GM12878 (cell line): ENCODE measurements around the gene GRAMD2B. TPM values are rescaled to one million over a fixed set of nuclear protein-coding genes. Genes with fewer than 3 reads are reported as not detected.

Experiments
- BCL3 ChIP-seq: IDR thresholded peaks from 2 replicates; pipeline ENCODE4 v1.6.1; 2011; ENCODE audit warnings: borderline replicate concordance, low read depth, mild to moderate bottlenecking, moderate library complexity, low read length; ENCODE audit not compliant: insufficient read depth, poor library complexity, severe bottlenecking
- BRCA1 ChIP-seq: IDR thresholded peaks from 2 replicates; pipeline ENCODE4 v1.6.1; 2011; ENCODE audit warnings: low read depth, low read length, improper control_type of control experiment
- CEBPZ ChIP-seq: fragments of 150-350 bp; IDR thresholded peaks from 2 replicates; pipeline ENCODE4 v1.6.1; 2016; ENCODE audit warnings: low read depth, low read length
- CHD1 ChIP-seq: IDR thresholded peaks from 2 replicates; pipeline ENCODE4 v1.6.1; 2012; ENCODE audit warnings: low read depth, low read length, improper control_type of control experiment
- EZH2 ChIP-seq: IDR thresholded peaks from 2 replicates; pipeline ENCODE4 v1.6.1; 2012; ENCODE audit warnings: low read depth, mild to moderate bottlenecking, control low read depth, inconsistent platforms, low read length, borderline replicate concordance; ENCODE audit not compliant: control insufficient read depth
- FOXK2 ChIP-seq: fragments of 450-650 bp; IDR thresholded peaks from 2 replicates; pipeline ENCODE4 v1.6.1; 2017; ENCODE audit warnings: mild to moderate bottlenecking, moderate library complexity
- HDGF ChIP-seq: fragments of 450-650 bp; IDR thresholded peaks from 2 replicates; pipeline ENCODE4 v1.6.1; 2016; ENCODE audit warnings: antibody characterized with exemption
- MTA3 ChIP-seq: IDR thresholded peaks from 2 replicates; pipeline ENCODE4 v1.6.1; 2012; ENCODE audit warnings: low read length, inconsistent platforms, borderline replicate concordance
- MYB ChIP-seq: fragments of 150-350 bp; IDR thresholded peaks from 2 replicates; pipeline ENCODE4 v1.6.1; 2014; ENCODE audit warnings: mild to moderate bottlenecking, low read depth, low read length, borderline replicate concordance
- NFYB ChIP-seq: IDR thresholded peaks from 2 replicates; pipeline ENCODE4 v1.6.1; 2011; ENCODE audit warnings: low read depth, mild to moderate bottlenecking, low read length, improper control_type of control experiment, moderate library complexity; ENCODE audit not compliant: insufficient read depth
- PAX5 ChIP-seq: IDR thresholded peaks from 2 replicates; pipeline ENCODE4 v1.6.1; 2011; ENCODE audit warnings: low read depth, low read length, borderline replicate concordance
- PAX8 ChIP-seq: fragments of 450-650 bp; IDR thresholded peaks from 2 replicates; pipeline ENCODE4 v1.6.1; 2017; ENCODE audit warnings: mild to moderate bottlenecking, moderate library complexity
- POLR2AphosphoS2 ChIP-seq: IDR thresholded peaks from 2 replicates; pipeline ENCODE4 v1.6.1; 2011; ENCODE audit warnings: low read depth, mild to moderate bottlenecking, low read length, improper control_type of control experiment, moderate library complexity
- POU2F2 ChIP-seq: IDR thresholded peaks from 3 replicates; pipeline ENCODE4 v1.6.1; 2011; ENCODE audit warnings: low read depth, mild to moderate bottlenecking, low read length, borderline replicate concordance
- RAD51 ChIP-seq: fragments of 450-650 bp; IDR thresholded peaks from 2 replicates; pipeline ENCODE4 v1.6.1; 2016; ENCODE audit warnings: moderate library complexity, mild to moderate bottlenecking, inconsistent platforms
- RCOR1 ChIP-seq: conservative IDR thresholded peaks from 2 replicates; pipeline ENCODE4 v1.6.1; 2012; ENCODE audit warnings: low read depth, low read length, improper control_type of control experiment
- RELB ChIP-seq: fragments of 450-650 bp; IDR thresholded peaks from 2 replicates; pipeline ENCODE4 v1.6.1; 2017; ENCODE audit warnings: low read depth, mild to moderate bottlenecking, moderate library complexity
- RUNX3 ChIP-seq: IDR thresholded peaks from 2 replicates; pipeline ENCODE4 v1.6.1; 2012; ENCODE audit warnings: low read length, inconsistent platforms
- SMAD1 ChIP-seq: fragments of 450-650 bp; IDR thresholded peaks from 2 replicates; pipeline ENCODE4 v1.6.1; 2018; ENCODE audit warnings: mild to moderate bottlenecking, low read depth; ENCODE audit not compliant: partially characterized antibody
- SRF ChIP-seq, 2 experiments: IDR thresholded peaks; 2 replicates each; pipeline ENCODE4 v1.6.1; 2011; ENCODE audit warnings: low read depth in 2 of 2, low read length in 2 of 2, mild to moderate bottlenecking in 1 of 2, moderate library complexity in 1 of 2
- STAT3 ChIP-seq: IDR thresholded peaks from 2 replicates; pipeline ENCODE4 v1.6.1; 2011; ENCODE audit warnings: low read depth, low read length, improper control_type of control experiment
- USF1 ChIP-seq: IDR thresholded peaks from 2 replicates; pipeline ENCODE4 v1.6.1; 2011; ENCODE audit warnings: borderline replicate concordance, low read depth, mild to moderate bottlenecking, moderate library complexity, mixed read lengths, low read length; ENCODE audit not compliant: insufficient read depth; ENCODE audit errors: extremely low read length
- ZSCAN29 ChIP-seq: fragments of 450-650 bp; IDR thresholded peaks from 2 replicates; pipeline ENCODE4 v1.6.1; 2017; ENCODE audit warnings: mild to moderate bottlenecking, moderate library complexity
- polyA plus RNA-seq, 11 experiments: library from polyadenylated mRNA; depleted of rRNA in 4 of 11; unstranded in 6 of 11; stranded (reverse) in 5 of 11; fragments of >200 nt; fragmentation: Nextera tagmentation in 4 of 11; fragmentation: Illumina TruSeq in 1 of 11; extraction: Ambion mirVana in 4 of 11; extraction: Trizol in 1 of 11; gene quantifications; 1 replicate in 1 of 11; 2 replicates in 10 of 11; pipeline versions ENCODE4 v1.2.1 to v1.2.3, GENCODE V29; 2011 to 2016; ENCODE audit warnings: inconsistent platforms in 2 of 11, missing spikeins in 2 of 11, low read depth in 1 of 11
- total RNA-seq, 4 experiments: library from RNA; depleted of rRNA in 3 of 4; stranded (reverse); fragments of >200 nt in 3 of 4; fragmentation: Illumina TruSeq in 1 of 4; extraction: Trizol in 1 of 4; gene quantifications; 2 replicates each; pipeline versions ENCODE4 v1.2.1 to v1.2.3, GENCODE V29; 2013 to 2021

Gene GRAMD2B
- total and polyA plus RNA-seq, 10 of the 15 experiments (the other 5 are each of a cell fraction or from before 2014, with no cell fraction given): 1.9 to 21.5 (median 8.4) TPM

GRCh38 chr5:126422994-126423788, at the start of gene GRAMD2B (continued):
- no peak for TF ChIP-seq RELB
- TF ChIP-seq USF1: no peak
- TF ChIP-seq RAD51: no peak
- TF ChIP-seq BRCA1: no peak
- no peak for TF ChIP-seq MTA3
- no peak for TF ChIP-seq EZH2
- TF ChIP-seq RUNX3: no peak; the same call in 1 of the 2 replicates
- no peak for TF ChIP-seq ZSCAN29
- no peak for TF ChIP-seq SMAD1
- peak; percentile 55; the same call in 1 of the 2 replicates for TF ChIP-seq NFYB
- TF ChIP-seq STAT3: no peak
- TF ChIP-seq PAX5: no peak
- no peak for TF ChIP-seq BCL3
- no peak for TF ChIP-seq CEBPZ
- no peak for TF ChIP-seq POLR2AphosphoS2
- TF ChIP-seq FOXK2: no peak
- TF ChIP-seq POU2F2: no peak
- no peak for TF ChIP-seq SRF (IDR thresholded peaks at IDR 0.05; ENCODE audit: low read depth in 2 of 2, low read length in 2 of 2)
- no peak for TF ChIP-seq RCOR1
- TF ChIP-seq CHD1: no peak
- no peak for TF ChIP-seq HDGF
- no peak for TF ChIP-seq PAX8
- no peak for TF ChIP-seq MYB
